ENCODE results near the gene GGTA1. TPM values are rescaled to one million over a fixed set of nuclear protein-coding genes. Genes with fewer than 3 reads are reported as not detected.

GGTA1 gene
- polyA plus RNA-seq, 1 of the 3 experiments (the other 2 are of a cell fraction) = 0.03 TPM

DNA sequence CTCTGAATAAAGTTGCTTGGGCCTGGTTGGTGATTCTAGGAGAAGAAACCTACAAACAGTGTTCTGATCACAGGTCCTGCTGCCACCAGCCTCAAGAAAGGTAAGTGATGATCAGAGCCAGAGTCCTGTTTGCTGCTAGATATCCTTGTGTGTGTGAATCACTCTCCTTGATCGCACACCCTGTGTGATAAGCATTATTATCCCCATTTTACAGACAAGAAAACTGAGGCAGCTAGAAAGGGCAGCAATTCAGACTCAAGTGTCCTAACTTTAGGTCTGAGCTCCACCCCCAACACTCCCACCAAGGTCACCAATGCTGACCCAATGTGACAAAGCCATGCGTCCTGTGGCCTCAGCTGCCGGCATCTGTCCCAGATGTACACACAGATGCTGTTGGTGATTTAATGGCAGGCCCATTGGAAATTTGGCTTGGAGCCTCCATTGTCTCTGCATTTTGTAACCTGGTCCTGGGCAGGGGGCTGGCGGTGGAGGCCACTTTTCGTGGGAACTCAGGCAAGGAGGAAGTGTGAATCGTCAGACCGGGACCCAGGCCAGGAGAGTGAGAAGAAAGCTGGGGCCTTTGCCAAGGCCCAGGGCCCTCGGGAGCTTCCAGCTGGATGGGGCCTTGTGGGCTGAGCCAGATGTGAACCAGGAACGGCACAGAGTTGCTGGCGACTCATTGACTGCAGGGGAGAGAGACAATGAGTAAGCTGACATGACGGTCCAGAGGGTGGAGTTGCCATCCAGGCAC, 29.8 kb upstream of the GGTA1 start (continued):
- TF ChIP-seq, protein P1, sequence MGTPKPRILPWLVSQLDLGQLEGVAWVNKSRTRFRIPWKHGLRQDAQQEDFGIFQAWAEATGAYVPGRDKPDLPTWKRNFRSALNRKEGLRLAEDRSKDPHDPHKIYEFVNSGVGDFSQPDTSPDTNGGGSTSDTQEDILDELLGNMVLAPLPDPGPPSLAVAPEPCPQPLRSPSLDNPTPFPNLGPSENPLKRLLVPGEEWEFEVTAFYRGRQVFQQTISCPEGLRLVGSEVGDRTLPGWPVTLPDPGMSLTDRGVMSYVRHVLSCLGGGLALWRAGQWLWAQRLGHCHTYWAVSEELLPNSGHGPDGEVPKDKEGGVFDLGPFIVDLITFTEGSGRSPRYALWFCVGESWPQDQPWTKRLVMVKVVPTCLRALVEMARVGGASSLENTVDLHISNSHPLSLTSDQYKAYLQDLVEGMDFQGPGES (IDR thresholded peaks at IDR 0.05; ENCODE audit: low read depth, low read length) = no peak
- TF ChIP-seq ZBTB33 (IDR thresholded peaks at IDR 0.05; ENCODE audit: borderline replicate concordance, low read depth) (0 out of 2 replicates have a peak, but pooled peaks have one; percentile 12), RAD21 (IDR thresholded peaks at IDR 0.05; ENCODE audit: low read length) (no peak), MEF2A (IDR thresholded peaks at IDR 0.05; ENCODE audit: borderline replicate concordance, low read depth) (no peak), EZH2phosphoT487 (IDR thresholded peaks at IDR 0.05; ENCODE audit: borderline replicate concordance, low read depth) (no peak), FOSL2 (IDR thresholded peaks at IDR 0.05; ENCODE audit: borderline replicate concordance, low read depth) (peak; percentile 38; the same call in 1 of the 2 replicates)
- TF ChIP-seq, protein P2, sequence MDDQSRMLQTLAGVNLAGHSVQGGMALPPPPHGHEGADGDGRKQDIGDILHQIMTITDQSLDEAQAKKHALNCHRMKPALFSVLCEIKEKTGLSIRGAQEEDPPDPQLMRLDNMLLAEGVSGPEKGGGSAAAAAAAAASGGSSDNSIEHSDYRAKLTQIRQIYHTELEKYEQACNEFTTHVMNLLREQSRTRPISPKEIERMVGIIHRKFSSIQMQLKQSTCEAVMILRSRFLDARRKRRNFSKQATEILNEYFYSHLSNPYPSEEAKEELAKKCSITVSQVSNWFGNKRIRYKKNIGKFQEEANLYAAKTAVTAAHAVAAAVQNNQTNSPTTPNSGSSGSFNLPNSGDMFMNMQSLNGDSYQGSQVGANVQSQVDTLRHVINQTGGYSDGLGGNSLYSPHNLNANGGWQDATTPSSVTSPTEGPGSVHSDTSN (IDR thresholded peaks at IDR 0.05) = no peak

GRCh38 chr9:121528642-121529041, 29.0 kb upstream of the GGTA1 start:
- H3K9me2 ChIP-seq = no peaks in the 10 kb centered on the region
- no peak overlapping the region for H3K4me3 ChIP-seq (ENCODE audit: low read depth in 2 of 2, low read length in 1 of 2)
- CTCF ChIA-PET = interaction anchor here (1.2 to 4.5 kb wide), 2 partner anchors 10 to 18 kb away, joined by 4 to 37 read pairs; no protein-coding TSS in a partner anchor
- H3K9ac ChIP-seq = no peak overlapping the region
- no peaks in the 10 kb centered on the region for H4K20me1 ChIP-seq (ENCODE audit: insufficient read depth)
- POLR2A ChIA-PET = interaction anchor here (1.7 kb wide), 1 partner anchor 17 kb away, joined by 5 read pairs; no protein-coding TSS in a partner anchor
- no peak overlapping the region for H3K4me2 ChIP-seq
- no peaks in the 10 kb centered on the region for H3K27me3 ChIP-seq (ENCODE audit: insufficient read depth)
- no peaks in the 10 kb centered on the region for H3K9me3 ChIP-seq
- H2AFZ ChIP-seq (ENCODE audit: low read depth) = no peak overlapping the region
- no peak for DNase-seq
- no peak for TF ChIP-seq EZH2phosphoT487 (IDR thresholded peaks at IDR 0.05; ENCODE audit: borderline replicate concordance, low read depth)
- TF ChIP-seq NFIC (IDR thresholded peaks at IDR 0.05; ENCODE audit: borderline replicate concordance) = no peak
- TF ChIP-seq, protein P3, sequence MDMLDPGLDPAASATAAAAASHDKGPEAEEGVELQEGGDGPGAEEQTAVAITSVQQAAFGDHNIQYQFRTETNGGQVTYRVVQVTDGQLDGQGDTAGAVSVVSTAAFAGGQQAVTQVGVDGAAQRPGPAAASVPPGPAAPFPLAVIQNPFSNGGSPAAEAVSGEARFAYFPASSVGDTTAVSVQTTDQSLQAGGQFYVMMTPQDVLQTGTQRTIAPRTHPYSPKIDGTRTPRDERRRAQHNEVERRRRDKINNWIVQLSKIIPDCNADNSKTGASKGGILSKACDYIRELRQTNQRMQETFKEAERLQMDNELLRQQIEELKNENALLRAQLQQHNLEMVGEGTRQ (IDR thresholded peaks at IDR 0.05; ENCODE audit: borderline replicate concordance, low read depth, low read length) = no peak
- no peak for TF ChIP-seq SMC3 (IDR thresholded peaks at IDR 0.05; ENCODE audit: low read depth, low read length)
- TF ChIP-seq POLR2AphosphoS5 (IDR thresholded peaks at IDR 0.05; ENCODE audit: low read depth, low read length) = no peak
- TF ChIP-seq YY1 (IDR thresholded peaks at IDR 0.05; ENCODE audit: low read depth) = no peak
- no peak for TF ChIP-seq RAD21 (IDR thresholded peaks at IDR 0.05; ENCODE audit: low read length)
- no peak for TF ChIP-seq MXI1 (IDR thresholded peaks at IDR 0.05; ENCODE audit: low read depth, low read length)
- TF ChIP-seq EP300 (IDR thresholded peaks at IDR 0.05; ENCODE audit: borderline replicate concordance in 1 of 2, low read depth in 1 of 2, low read length in 1 of 2) = no peak
- TF ChIP-seq SIN3A (IDR thresholded peaks at IDR 0.05; ENCODE audit: borderline replicate concordance, low read depth, low read length) = no peak
- no peak for TF ChIP-seq REST (IDR thresholded peaks at IDR 0.05; ENCODE audit: low read depth, low read length)
- TF ChIP-seq ELF1 (IDR thresholded peaks at IDR 0.05) = no peak
- TF ChIP-seq TEAD4 (IDR thresholded peaks at IDR 0.05; ENCODE audit: borderline replicate concordance, insufficient read depth) = no peak
- no peak for TF ChIP-seq TAF1 (IDR thresholded peaks at IDR 0.05; ENCODE audit: borderline replicate concordance, low read depth, low read length)
- no peaks in the 10 kb centered on the region for H3K36me3 ChIP-seq (replicated peaks in 1 of 2; ENCODE audit: control insufficient read depth in 1 of 2, insufficient read depth in 2 of 2, low read length in 1 of 2)
- H3K79me2 ChIP-seq (ENCODE audit: insufficient read depth) = no peaks in the 10 kb centered on the region
- H3F3A ChIP-seq (replicated peaks; ENCODE audit: insufficient read depth) = no peaks in the 10 kb centered on the region
- H3K4me1 ChIP-seq (ENCODE audit: control insufficient read depth in 1 of 2, insufficient read depth in 2 of 2, low read depth in 1 of 2, low read length in 1 of 2) = peaks cover 0 to 13% of the 10 kb centered on the region in 2 experiments; a peak in 1 of 4 replicates
- H3K27ac ChIP-seq (ENCODE audit: low read depth in 2 of 2, low read length in 1 of 2) = peak overlapping the region; percentile 78 to 84; a peak in 3 of 4 replicates

Data from SK-N-SH (cell line).